Hematopoietic multipotent progenitor cell treated with erythropoietin and hydrocortisone succinate and interleukin-3 and kit ligand, for 6 days (in vitro differentiated cells): ENCODE data around the gene C4orf51.
"Not testable (repeated sequence)": the region's sequence is repeated elsewhere in the genome, so short reads cannot be mapped to it uniquely, and the experiment has no call there.

Source experiments
- DNase-seq: peaks from one replicate; pipeline ENCODE4 v3.0.0-alpha.2; 2015

C4orf51 gene

DNA sequence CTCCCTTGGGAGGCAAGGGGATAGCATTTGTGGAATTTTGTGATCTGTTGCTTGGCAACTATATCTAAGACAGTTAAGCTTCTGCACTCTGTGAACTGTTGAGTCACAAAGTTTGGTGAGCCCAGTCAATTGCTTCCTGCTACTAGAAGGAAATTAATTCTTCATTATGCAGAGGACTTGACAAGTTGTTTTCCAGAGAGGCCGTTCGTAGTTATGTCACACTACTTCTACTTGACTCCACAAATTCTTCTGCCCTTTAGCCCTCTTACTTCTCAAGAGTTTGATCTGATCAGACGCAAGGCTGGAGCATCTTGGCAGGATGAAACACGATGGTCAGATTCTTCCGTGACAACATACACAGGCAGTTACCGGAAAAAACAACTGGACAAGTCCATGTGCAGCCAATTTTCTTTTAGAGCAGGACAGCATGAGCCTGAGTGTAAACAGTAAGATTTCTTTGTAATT lies at the start of gene C4orf51:
C4orf51 (plus strand) TSS at position 156 of the 465 bp plus-strand sequence; CDS start at position 214, 58 bp downstream.
- no peak for DNase-seq

- no peak for DNase-seq
These were observed 44.8 kb upstream of the C4orf51 start for GRCh38 chr4:145635117-145635516.

DNA sequence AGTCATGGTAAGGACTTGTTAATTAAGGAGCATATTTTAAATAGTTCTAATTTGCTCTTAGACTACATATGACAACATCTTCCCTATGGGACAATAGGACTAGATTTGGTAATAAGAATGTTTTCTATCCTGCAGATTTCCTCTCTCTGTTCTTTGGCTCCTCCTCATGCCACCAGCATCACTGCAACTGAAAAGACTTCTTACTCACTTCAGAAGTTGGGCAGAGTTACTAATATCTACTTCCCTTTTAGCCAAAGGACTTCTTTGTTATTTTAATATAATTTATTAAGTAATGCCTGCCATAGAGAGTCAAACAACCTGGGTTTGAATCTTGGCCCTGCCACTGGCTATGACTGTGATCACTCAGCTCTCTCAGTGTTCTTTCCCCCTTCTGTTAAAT lies 44.3 kb upstream of the C4orf51 start:
- DNase-seq: no peak

- no peak for DNase-seq
These were observed 40.7 kb upstream of the C4orf51 start for GRCh38 chr4:145639186-145639698.

GRCh38 chr4:145640236-145640635 lies 39.7 kb upstream of the C4orf51 start:
- not testable (repeated sequence) for DNase-seq

GRCh38 chr4:145643295-145643694 lies 36.7 kb upstream of the C4orf51 start:
- DNase-seq: no peak

- peak; percentile 49 for DNase-seq
These were observed 35.2 kb upstream of the C4orf51 start for GRCh38 chr4:145644699-145645098.

GRCh38 chr4:145656156-145656555 lies 23.8 kb upstream of the C4orf51 start:
- no peak for DNase-seq

DNA sequence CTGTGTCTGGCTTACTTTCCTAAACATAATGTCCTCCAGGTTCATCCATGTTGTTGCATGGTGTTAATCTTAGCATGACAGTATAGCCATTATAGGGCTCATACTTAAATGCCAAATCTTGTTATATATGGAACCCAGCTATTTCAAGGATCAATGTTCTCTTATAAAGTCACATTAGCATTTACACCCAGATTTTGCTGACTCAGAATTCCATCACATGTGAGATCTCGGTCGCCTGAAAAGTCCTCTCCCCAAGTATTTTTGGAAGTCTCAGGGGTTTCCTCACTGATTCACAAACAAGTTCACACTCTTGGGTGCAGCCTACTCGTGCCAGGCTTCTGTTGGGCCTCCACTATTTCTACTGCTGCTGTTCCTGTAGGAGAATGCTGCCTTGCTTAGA lies 19.9 kb upstream of the C4orf51 start:
- DNase-seq: no peak

- no peak for DNase-seq
These were observed 16.8 kb upstream of the C4orf51 start for GRCh38 chr4:145663194-145663593.

GRCh38 chr4:145665773-145666172 lies 14.2 kb upstream of the C4orf51 start:
- DNase-seq: no peak

- no peak for DNase-seq
These were observed 9.5 kb upstream of the C4orf51 start for GRCh38 chr4:145670422-145670821.

DNA sequence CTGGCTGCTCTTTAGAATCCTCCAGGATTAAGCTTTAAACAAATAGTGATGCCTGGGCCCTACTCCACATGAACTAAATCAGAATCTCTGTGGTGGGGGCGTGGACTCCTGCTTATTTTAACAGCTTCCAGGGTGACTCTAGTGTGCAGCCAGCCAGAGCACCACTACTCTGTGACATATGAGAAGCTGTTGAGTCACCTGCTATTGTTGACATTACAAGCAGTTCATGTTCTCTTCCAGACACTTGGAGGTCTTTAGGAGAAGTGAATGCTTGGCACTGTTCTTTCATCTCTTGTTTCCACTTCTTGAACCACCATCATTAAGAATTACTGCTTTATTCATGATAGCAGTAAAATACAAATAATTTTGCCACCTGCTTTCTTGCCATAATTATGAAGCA lies 426 bp upstream of the C4orf51 start:
- DNase-seq: no peak

DNA sequence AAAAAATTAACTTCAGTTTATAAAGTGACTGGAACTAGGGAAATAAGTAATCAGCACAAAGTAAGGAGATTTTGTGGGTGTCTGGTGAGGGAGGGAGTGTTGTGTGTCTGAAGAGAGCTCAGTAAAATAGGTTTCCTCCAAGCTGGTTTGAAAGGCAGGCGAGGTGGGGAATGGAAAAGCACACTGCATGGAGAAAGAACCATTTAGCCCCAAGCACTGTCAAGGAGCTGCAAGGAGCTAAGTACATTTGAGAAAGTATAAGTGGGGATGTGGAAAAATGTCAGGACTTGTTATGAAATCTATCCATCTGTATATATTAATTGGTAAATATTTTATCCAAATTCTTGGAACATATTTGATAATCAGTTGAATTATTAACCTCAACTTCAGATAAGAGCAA lies 956 bp downstream of the C4orf51 start:
- no peak for DNase-seq

DNA sequence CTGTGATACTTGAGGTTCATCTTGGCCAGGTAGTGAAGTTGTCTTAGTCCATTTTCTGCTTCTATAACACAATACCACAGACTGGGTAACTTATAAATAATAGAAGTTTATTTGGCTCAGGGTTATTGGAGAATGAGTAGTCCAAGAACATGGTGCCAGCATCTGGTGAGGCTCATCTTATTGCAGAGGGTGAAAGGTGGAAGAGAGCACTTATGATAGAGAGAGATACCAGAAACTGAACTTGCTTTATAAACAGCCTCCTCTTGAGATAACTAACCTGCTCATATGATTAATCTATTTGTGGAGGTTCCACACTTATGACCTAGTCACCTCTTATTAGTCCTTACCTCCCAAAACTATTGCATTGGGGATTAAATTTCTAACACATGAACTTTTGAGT lies 1.6 kb downstream of the C4orf51 start:
- no peak for DNase-seq

GRCh38 chr4:145681956-145682355 lies 2.0 kb downstream of the C4orf51 start:
- no peak for DNase-seq

- no peak for DNase-seq
These were observed 7.0 kb downstream of the C4orf51 start for GRCh38 chr4:145686991-145687390.

DNA sequence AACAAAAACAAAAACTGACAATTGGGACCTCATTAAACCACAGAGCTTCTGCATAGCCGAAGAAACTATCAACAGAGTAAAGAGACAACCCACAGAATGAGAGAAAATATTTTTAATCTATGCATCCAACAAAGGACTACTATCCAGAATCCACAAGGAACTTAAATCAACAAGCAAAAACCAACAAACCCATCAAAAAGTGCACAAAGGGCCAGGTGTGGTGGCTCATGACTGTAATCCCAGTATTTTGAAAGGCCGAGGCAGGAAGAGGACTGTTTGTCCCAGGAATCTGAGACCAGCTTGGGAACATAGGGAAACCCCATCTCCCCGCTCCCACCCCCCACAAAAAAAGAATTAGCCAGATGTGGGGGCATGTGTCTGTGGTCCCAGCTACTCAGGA lies 10.7 kb downstream of the C4orf51 start:
- DNase-seq: no peak

DNA sequence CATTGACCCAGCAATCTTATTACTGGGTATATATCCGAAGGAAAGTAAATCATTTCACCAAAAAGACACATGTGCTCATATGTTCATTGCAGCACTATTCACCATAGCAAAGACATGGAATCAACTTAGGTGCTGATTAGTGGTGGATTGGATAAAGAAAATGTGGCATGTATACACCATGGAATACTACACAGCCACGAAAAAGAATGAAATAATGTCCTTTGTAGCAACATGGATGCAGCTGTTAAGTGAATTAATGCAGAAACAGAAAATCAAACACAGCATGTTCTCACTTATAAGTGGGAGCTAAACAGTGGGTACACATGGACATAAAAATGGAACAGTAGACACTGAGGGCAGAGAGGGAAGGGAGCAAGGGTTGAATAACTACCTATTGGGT lies 11.5 kb downstream of the C4orf51 start:
- not testable (repeated sequence) for DNase-seq

DNA sequence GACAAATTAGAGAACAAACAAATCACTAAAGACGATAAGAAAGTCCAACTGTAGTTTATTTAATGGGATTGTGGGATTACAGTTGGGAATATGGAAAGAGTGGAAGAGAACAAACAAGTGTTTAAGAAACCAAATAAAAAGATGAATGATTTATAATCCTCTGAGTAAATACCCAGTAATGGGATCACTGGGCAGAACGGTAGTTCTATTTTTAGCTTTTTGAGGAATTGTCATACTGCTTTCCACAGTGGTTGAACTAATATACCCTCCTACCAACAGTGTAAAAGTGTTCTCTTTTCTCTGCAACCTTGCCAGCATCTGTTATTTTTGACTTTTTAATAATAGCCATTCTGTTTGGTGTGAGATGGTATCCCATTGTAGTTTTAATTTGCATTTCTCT lies 15.0 kb downstream of the C4orf51 start:
- no peak for DNase-seq

DNA sequence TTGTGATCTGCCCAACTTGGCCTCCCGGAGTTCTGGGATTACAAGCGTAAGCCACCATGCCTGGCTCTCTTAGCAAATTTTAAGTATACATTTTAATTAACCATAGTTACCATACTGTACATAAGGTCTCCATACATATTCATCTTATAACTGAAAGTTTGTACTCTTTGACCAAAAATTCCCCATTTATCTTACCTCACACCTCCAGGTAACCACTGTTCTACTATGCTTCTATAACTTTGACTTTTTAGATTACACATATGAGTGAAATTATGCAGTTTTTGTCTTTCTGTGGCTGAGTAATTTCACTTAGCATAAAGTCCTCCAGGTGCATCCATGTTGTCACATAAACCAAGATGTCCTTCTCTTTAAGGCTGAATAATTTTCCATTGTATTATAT lies 17.4 kb downstream of the C4orf51 start:
- DNase-seq: no peak

- DNase-seq: no peak
These were observed 18.6 kb downstream of the C4orf51 start for GRCh38 chr4:145698507-145698906.

DNA sequence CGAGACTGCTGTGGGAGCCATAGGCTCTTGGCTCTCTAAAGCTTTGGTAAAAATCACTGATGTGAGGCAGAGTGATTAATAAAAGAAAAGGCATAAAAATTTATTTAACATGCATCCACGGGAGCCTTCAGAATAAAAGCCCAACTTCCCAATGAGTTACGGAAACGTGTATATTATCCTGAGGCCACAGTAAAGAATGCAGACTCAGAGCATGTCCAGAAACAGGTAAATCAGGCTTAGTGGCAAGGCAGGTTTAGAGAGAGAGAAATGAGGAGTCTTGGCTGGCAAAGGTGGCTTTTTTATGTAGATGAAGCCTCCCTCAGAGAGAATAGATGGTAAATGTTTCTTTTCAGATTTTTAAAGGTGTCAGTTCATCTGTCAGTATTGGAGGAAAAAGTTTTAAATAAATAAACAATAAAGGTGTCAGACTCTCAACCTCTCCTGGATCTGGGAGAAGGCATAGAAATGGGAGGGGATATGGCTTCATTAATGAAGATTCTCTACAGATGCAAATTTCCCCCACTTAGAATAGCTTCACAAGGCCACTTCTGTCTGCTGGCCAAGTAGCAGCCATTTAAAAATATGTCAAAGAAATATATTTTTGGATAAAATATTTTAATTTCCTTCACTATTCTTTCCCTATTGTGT lies 24.0 kb downstream of the C4orf51 start:
- DNase-seq: no peak

DNA sequence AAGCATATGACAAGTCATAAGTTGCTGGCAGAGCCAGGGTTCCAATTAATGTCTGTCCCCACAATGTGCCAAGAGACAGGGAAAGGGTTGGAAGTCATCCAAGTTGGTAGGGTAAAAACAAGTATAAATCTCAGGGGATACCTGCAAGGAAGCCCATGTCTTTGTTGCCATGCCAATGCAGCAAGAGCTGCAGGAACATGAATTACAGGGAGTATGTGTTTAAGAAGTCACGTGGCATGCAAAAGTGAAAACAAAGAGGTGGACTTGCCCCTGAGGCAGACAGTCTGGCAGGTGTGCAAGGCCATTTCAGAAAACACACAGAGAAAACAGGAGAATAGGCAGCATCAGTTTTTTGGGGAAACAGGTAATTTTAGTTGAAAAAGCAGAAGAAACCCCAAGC lies 29.4 kb downstream of the C4orf51 start:
- no peak for DNase-seq

DNA sequence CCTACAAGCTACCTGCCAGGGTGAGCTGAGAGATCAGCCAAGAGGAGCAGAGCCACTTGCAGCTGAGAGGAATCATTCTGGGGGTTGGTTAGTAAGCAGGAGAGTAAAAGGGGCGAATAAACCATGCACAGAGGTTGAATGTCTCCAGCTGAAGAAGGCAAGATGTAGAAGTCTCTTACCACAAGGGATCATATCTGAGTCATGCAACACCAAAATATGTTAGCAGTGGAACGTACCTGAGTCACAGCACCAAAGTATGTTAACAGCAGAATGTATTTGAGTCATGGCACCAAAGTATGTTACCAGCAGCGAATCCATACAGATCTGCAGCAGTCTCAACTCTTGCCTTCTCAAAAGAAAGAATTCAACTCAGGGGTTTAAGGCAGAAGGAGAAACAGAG lies 29.9 kb downstream of the C4orf51 start:
- DNase-seq: no peak
